ENCODE measurements around the gene KCNH6. TPM values are rescaled to one million over a fixed set of nuclear protein-coding genes. Genes with fewer than 3 reads are reported as not detected.

The KCNH6 gene
- total RNA-seq, 4 donors from 2014 or later: not detected

DNA sequence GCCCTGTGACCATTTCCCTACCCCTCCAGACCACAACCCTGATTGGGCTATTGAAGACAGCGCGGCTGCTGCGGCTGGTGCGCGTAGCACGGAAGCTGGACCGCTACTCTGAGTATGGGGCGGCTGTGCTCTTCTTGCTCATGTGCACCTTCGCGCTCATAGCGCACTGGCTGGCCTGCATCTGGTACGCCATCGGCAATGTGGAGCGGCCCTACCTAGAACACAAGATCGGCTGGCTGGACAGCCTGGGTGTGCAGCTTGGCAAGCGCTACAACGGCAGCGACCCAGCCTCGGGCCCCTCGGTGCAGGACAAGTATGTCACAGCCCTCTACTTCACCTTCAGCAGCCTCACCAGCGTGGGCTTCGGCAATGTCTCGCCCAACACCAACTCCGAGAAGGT is 12.5 kb downstream of the KCNH6 start:
- TF ChIP-seq, protein P1, sequence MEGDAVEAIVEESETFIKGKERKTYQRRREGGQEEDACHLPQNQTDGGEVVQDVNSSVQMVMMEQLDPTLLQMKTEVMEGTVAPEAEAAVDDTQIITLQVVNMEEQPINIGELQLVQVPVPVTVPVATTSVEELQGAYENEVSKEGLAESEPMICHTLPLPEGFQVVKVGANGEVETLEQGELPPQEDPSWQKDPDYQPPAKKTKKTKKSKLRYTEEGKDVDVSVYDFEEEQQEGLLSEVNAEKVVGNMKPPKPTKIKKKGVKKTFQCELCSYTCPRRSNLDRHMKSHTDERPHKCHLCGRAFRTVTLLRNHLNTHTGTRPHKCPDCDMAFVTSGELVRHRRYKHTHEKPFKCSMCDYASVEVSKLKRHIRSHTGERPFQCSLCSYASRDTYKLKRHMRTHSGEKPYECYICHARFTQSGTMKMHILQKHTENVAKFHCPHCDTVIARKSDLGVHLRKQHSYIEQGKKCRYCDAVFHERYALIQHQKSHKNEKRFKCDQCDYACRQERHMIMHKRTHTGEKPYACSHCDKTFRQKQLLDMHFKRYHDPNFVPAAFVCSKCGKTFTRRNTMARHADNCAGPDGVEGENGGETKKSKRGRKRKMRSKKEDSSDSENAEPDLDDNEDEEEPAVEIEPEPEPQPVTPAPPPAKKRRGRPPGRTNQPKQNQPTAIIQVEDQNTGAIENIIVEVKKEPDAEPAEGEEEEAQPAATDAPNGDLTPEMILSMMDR (IDR thresholded peaks at IDR 0.05; ENCODE audit: low read depth): no peak

DNA sequence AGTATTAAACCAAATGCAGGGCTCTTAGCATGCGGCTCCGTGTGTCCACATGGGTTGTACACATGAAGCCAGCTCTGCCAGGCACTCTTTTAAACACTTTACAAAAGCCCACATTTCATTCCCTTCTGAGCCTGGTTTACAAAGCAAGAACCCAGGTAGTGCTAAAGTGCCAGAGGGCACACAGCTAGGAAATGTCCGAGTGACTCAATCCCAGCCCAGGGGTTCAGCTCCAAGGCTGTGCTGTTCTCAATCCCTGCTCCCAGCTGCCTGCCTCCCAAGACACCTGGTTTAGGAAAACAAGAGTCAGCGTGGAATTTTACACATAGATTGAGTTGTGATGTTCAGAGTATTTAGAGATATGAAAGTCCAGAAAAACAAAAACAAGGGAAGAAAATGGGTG is 13.8 kb downstream of the KCNH6 start:
- TF ChIP-seq, protein P1 (IDR thresholded peaks at IDR 0.05; ENCODE audit: low read depth): no peak

DNA sequence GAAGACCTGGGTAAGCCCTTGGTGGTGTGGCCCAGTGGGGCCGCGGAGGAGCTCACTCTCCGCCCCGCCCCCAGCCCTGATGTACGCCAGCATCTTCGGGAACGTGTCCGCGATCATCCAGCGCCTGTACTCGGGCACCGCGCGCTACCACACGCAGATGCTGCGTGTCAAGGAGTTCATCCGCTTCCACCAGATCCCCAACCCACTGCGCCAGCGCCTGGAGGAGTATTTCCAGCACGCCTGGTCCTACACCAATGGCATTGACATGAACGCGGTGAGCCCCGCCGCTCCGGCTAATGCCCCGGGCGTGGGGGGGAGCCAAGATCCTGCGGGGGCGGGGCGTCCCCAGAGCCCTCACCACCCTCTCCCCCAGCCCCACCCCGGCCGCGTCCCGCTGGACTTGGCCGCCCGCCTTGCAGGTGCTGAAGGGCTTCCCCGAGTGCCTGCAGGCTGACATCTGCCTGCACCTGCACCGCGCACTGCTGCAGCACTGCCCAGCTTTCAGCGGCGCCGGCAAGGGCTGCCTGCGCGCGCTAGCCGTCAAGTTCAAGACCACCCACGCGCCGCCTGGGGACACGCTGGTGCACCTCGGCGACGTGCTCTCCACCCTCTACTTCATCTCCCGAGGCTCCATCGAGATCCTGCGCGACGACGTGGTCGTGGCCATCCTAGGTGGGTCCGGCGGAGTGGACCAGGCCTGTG is 15.0 kb downstream of the KCNH6 start:
- TF ChIP-seq, protein P1 (IDR thresholded peaks at IDR 0.05; ENCODE audit: low read depth): no peak

DNA sequence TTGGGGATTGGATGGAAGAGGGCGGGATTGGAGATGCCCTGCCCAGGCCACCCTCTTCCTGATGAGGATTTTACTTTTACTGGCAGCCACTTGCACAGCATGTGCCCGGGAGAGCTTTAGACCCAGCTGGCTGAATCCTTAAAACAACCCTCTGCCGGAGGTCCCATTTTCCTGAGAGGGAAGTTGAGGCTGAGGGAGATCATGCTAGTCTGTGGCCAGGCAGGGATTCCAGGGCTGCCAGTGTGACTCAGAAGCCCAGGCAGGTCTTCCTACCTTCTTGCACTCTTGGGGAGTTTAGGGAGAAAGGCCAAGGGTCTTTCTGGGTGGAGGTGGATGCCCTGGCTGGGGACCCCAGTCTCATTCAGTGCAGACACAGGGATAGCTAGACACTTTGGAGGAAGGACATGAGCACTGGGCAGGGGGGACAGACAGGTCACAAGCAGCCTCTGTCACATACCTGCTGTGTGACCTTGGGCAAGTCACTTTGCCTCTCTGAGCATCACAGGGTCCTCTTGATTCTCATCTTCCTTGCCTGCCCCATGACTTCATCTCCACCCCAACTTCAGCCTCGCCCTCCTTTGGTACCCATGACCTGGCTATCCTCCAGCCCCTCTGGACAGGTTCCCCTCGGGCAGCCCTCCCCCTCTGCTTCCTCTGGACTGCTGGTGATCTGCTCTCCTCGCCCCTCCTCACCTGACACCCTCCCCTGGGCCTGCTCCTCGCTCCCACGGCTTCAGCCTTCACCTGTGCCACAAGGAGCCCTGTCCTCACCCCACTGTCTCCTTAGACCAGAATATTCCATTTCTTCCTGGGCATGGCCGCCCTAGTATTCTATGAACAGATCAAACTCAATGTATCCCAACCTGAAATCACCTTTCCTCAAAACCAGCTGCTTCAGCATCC is 15.8 kb downstream of the KCNH6 start:
- TF ChIP-seq, protein P1 (IDR thresholded peaks at IDR 0.05; ENCODE audit: low read depth): no peak

DNA sequence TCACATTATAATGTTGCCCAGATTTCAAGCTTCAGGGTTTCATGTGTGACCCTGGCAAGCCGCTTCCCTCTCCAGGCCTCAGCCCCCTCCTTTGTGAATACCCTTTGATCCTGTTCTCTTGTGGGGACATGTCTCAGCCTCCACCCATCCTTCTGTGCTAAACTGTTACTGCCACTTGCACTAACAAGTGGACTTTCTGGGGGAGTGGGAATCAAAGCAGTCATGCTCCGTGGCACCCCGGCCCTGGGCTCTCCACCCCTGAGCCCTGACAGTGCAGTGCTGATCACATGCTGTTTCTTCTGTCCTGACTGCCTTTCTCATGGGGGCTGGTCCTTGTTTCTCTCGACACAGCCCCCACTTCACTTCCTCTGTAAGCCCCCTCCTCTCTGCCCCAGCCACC is 17.4 kb downstream of the KCNH6 start:
- TF ChIP-seq, protein P1 (IDR thresholded peaks at IDR 0.05; ENCODE audit: low read depth): no peak

DNA sequence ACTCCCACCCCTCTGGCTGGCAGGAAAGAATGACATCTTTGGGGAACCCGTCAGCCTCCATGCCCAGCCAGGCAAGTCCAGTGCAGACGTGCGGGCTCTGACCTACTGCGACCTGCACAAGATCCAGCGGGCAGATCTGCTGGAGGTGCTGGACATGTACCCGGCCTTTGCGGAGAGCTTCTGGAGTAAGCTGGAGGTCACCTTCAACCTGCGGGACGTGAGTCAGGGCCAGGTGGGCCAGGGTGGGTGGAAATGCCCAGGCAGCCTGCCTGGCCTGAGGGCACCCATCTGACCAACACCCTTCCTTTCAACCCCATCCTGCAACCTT is 19.0 kb downstream of the KCNH6 start:
- TF ChIP-seq, protein P1 (IDR thresholded peaks at IDR 0.05; ENCODE audit: low read depth): no peak
